ENCODE data around the gene VPS37D.

Gene VPS37D

GRCh38 chr7:73626814-73627213 lies 40.8 kb upstream of the VPS37D start:
- peaks cover 5% of the 10 kb centered on the region for H3K4me1 ChIP-seq
- H3K9ac ChIP-seq: no peak overlapping the region
- TF ChIP-seq CTCF (IDR thresholded peaks at IDR 0.05): no peak
- no peak overlapping the region for H3K4me2 ChIP-seq (ENCODE audit: low read length)
- H3K36me3 ChIP-seq (ENCODE audit: control insufficient read depth, insufficient read depth, low read length): no peaks in the 10 kb centered on the region
- H3K27ac ChIP-seq: no peak overlapping the region
- no peak overlapping the region for H3K4me3 ChIP-seq (ENCODE audit: low read depth, low read length)
- no peak overlapping the region for H2AFZ ChIP-seq
- no peaks in the 10 kb centered on the region for H3K79me2 ChIP-seq
- H3K9me3 ChIP-seq (ENCODE audit: control insufficient read depth, low read length): no peaks in the 10 kb centered on the region
- no peaks in the 10 kb centered on the region for H3K27me3 ChIP-seq (ENCODE audit: control insufficient read depth, insufficient read depth, low read length)

- no peak overlapping the region for H3K4me2 ChIP-seq (ENCODE audit: low read length)
- no peak overlapping the region for H3K27ac ChIP-seq
- no peak overlapping the region for H3K4me3 ChIP-seq (ENCODE audit: low read depth, low read length)
- no peaks in the 10 kb centered on the region for H3K79me2 ChIP-seq
- no peaks in the 10 kb centered on the region for H3K27me3 ChIP-seq (ENCODE audit: control insufficient read depth, insufficient read depth, low read length)
- no peaks in the 10 kb centered on the region for H3K36me3 ChIP-seq (ENCODE audit: control insufficient read depth, insufficient read depth, low read length)
- no peak for TF ChIP-seq CTCF (IDR thresholded peaks at IDR 0.05)
- H3K9me3 ChIP-seq (ENCODE audit: control insufficient read depth, low read length): no peaks in the 10 kb centered on the region
- H3K4me1 ChIP-seq: no peaks in the 10 kb centered on the region
- H3K9ac ChIP-seq: no peak overlapping the region
- no peak overlapping the region for H2AFZ ChIP-seq
Measured at GRCh38 chr7:73628504-73628903, 39.1 kb upstream of the VPS37D start.

- Histone ChIP-seq H3K9me3 (ENCODE audit: control insufficient read depth, low read length) (no peaks in the 10 kb centered on the region), H3K79me2 (no peaks in the 10 kb centered on the region), H3K4me3 (ENCODE audit: low read depth, low read length) (no peak overlapping the region), H3K36me3 (ENCODE audit: control insufficient read depth, insufficient read depth, low read length) (no peaks in the 10 kb centered on the region), H3K4me2 (ENCODE audit: low read length) (no peak overlapping the region), H3K9ac (no peak overlapping the region), H3K4me1 (no peaks in the 10 kb centered on the region), H2AFZ (no peak overlapping the region), H3K27ac (no peak overlapping the region), H3K27me3 (ENCODE audit: control insufficient read depth, insufficient read depth, low read length) (no peaks in the 10 kb centered on the region)
- TF ChIP-seq CTCF (IDR thresholded peaks at IDR 0.05): no peak
Measured at GRCh38 chr7:73631558-73631957, 36.1 kb upstream of the VPS37D start.

- Histone ChIP-seq H3K79me2 (no peaks in the 10 kb centered on the region), H2AFZ (no peak overlapping the region)
- TF ChIP-seq CTCF (IDR thresholded peaks at IDR 0.05): no peak
Measured at GRCh38 chr7:73633323-73633722, 34.3 kb upstream of the VPS37D start.

GRCh38 chr7:73633844-73634243 lies 33.8 kb upstream of the VPS37D start:
- H3K4me2 ChIP-seq (ENCODE audit: low read length): no peak overlapping the region
- H3K27me3 ChIP-seq (ENCODE audit: control insufficient read depth, insufficient read depth, low read length): no peaks in the 10 kb centered on the region
- no peaks in the 10 kb centered on the region for H3K36me3 ChIP-seq (ENCODE audit: control insufficient read depth, insufficient read depth, low read length)
- no peaks in the 10 kb centered on the region for H3K4me1 ChIP-seq
- H2AFZ ChIP-seq: no peak overlapping the region
- no peak overlapping the region for H3K9ac ChIP-seq
- no peak for TF ChIP-seq CTCF (IDR thresholded peaks at IDR 0.05)
- no peaks in the 10 kb centered on the region for H3K79me2 ChIP-seq
- H3K9me3 ChIP-seq (ENCODE audit: control insufficient read depth, low read length): no peaks in the 10 kb centered on the region
- no peak overlapping the region for H3K4me3 ChIP-seq (ENCODE audit: low read depth, low read length)
- no peak overlapping the region for H3K27ac ChIP-seq

More at GRCh38 chr7:73633323-73633722, 34.3 kb upstream of the VPS37D start:
- Histone ChIP-seq H3K4me1 (no peaks in the 10 kb centered on the region), H3K9me3 (ENCODE audit: control insufficient read depth, low read length) (no peaks in the 10 kb centered on the region), H3K27ac (no peak overlapping the region), H3K9ac (no peak overlapping the region), H3K4me2 (ENCODE audit: low read length) (no peak overlapping the region), H3K4me3 (ENCODE audit: low read depth, low read length) (no peak overlapping the region), H3K27me3 (ENCODE audit: control insufficient read depth, insufficient read depth, low read length) (no peaks in the 10 kb centered on the region), H3K36me3 (ENCODE audit: control insufficient read depth, insufficient read depth, low read length) (no peaks in the 10 kb centered on the region)
